AG09309 (cell line): ENCODE measurements around the gene IFNA1.
"Not testable (repeated sequence)": the region's sequence is repeated elsewhere in the genome, so short reads cannot be mapped to it uniquely, and the experiment has no call there.

ENCODE experiments used
- DNase-seq: peaks from one replicate; pipeline ENCODE4 v3.0.0-alpha.2; 2010; ENCODE audit warnings: low read depth
- H3K4me3 ChIP-seq: 2 replicates; pipeline ENCODE4 v1.5.1; 2011; ENCODE audit warnings: mild to moderate bottlenecking, low read depth, low read length, moderate library complexity; ENCODE audit not compliant: control insufficient read depth
- CTCF ChIP-seq: IDR thresholded peaks from 2 replicates; pipeline ENCODE4 v1.5.1; 2011; ENCODE audit warnings: mild to moderate bottlenecking, low read depth, low read length, inconsistent platforms; ENCODE audit not compliant: insufficient read depth, control insufficient read depth; ENCODE audit errors: missing control alignments

The IFNA1 gene

GRCh38 chr9:21415493-21416267 is 24.6 kb upstream of the IFNA1 start:
- no peak for DNase-seq
- H3K4me3 ChIP-seq, result no peak overlapping the region
- TF ChIP-seq CTCF, result no peak

GRCh38 chr9:21428235-21428634 is 12.0 kb upstream of the IFNA1 start:
- no peak overlapping the region for H3K4me3 ChIP-seq
- DNase-seq, result no peak
- no peak for TF ChIP-seq CTCF

DNA sequence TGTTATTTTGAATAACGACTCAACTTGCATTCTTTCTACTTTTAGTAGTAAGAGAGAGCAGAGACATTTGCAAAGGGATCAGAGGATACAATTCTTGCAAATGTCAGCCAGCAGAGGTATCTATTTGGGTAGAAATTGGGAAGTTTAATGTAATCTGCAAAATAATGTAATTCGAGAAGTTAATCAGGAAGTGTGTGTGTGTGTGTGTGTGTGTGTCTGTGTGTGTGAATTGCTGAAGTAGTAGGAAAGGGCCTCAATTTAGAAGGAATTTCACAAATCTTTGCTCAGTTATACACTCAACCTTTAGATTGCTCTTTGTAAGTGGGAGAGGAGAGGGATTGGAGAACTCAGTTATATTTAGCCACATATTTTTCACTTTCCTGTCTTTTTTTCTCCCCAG is 11.0 kb upstream of the IFNA1 start:
- TF ChIP-seq CTCF, result no peak
- no peak for DNase-seq
- H3K4me3 ChIP-seq, result no peak overlapping the region

GRCh38 chr9:21432672-21433425 is 7.4 kb upstream of the IFNA1 start:
- H3K4me3 ChIP-seq, result no peak overlapping the region
- TF ChIP-seq CTCF, result no peak
- no peak for DNase-seq

DNA sequence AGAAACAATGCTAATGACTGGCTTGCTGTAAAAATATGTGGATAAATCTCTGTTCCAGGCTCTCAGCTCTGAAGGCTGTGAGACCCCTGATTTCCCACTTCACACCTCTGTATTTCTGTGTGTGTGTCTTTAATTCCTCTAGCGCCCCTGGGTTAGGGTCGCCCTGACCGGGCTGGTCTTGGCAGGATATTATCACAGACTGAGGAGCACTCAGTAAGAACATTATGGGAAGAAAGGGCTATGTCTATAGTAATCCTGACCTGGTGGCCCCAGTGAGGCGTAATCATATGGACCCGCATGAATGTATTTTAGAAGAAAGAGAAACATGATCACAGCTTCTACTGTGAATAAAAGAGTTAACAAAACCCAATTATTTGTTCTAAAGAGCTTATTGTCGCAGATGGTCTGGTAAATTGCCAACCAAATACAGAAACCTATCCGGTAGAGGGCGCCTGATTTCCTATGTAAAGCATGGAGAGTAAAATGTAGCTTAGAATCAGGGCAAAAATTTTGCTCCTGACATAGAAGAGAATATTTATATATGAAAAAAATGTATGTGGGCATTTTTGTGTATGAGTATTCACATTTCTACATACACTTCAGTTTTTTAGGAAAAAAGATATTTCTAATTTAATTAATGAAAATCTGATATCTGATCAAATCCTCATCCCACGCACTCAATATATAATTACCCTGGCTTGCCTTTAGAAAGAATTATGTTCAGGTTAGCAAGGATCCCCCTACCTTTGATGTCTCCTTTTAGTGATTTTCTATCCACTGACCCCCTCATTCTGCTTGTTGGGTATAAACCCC is 5.8 kb upstream of the IFNA1 start:
- TF ChIP-seq CTCF, result peak; percentile 66

GRCh38 chr9:21435015-21435383 is 5.2 kb upstream of the IFNA1 start:
- DNase-seq, H3K4me3 ChIP-seq: not testable (repeated sequence)

More for the DNA sequence above, 5.8 kb upstream of the IFNA1 start:
- H3K4me3 ChIP-seq, result no peak overlapping the region
- peak; percentile 33 for DNase-seq
